ENCODE results near the gene DHRS4L2.

GRCh38 chr14:23942587-23942986 lies 46.1 kb upstream of the DHRS4L2 start:
- TF ChIP-seq CTCF (IDR thresholded peaks at IDR 0.05 in 8 of 11, conservative IDR thresholded peaks at IDR 0.05 in 3 of 11) (no peak), POLR2AphosphoS5 (IDR thresholded peaks at IDR 0.05) (no peak)
